ENCODE measurements around the gene VPS45. TPM values are rescaled to one million over a fixed set of nuclear protein-coding genes. Genes with fewer than 3 reads are reported as not detected.

The VPS45 gene
- polyA plus RNA-seq, 1 of the 3 experiments (the other 2 are of a cell fraction), result 31.5 TPM

GRCh38 chr1:150051089-150051373 lies 16.5 kb upstream of the VPS45 start:
- 66% methylated on average over 7 of the region's 7 CpGs for WGBS (ENCODE audit: low lambda C conversion rate)
- Histone ChIP-seq H3K4me2 (no peak overlapping the region), H4K20me1 (ENCODE audit: insufficient read depth) (no peaks in the 10 kb centered on the region), H3K36me3 (replicated peaks in 1 of 2; ENCODE audit: control insufficient read depth in 1 of 2, insufficient read depth in 2 of 2, low read length in 1 of 2) (no peaks in the 10 kb centered on the region), H3K79me2 (ENCODE audit: insufficient read depth) (no peaks in the 10 kb centered on the region; the same call in 1 of the 2 replicates), H3K4me3 (ENCODE audit: low read depth in 2 of 2, low read length in 1 of 2) (no peak overlapping the region), H3K27me3 (ENCODE audit: insufficient read depth) (no peaks in the 10 kb centered on the region), H3K4me1 (ENCODE audit: control insufficient read depth in 1 of 2, insufficient read depth in 2 of 2, low read depth in 1 of 2, low read length in 1 of 2) (no peaks in the 10 kb centered on the region), H3K27ac (ENCODE audit: low read depth in 2 of 2, low read length in 1 of 2) (no peak overlapping the region), H3F3A (replicated peaks; ENCODE audit: insufficient read depth) (peaks cover 22% of the 10 kb centered on the region), H3K9ac (no peak overlapping the region), H3K9me2 (no peaks in the 10 kb centered on the region), H2AFZ (ENCODE audit: low read depth) (no peak overlapping the region), H3K9me3 (no peaks in the 10 kb centered on the region)
- CTCF ChIA-PET, result interaction anchor here (0.7 to 2.7 kb wide), 20 partner anchors 11 to 133 kb away, joined by 3 to 31 read pairs (median 4); partner anchors contain the start of gene VPS45
- DNase-seq, result no peak
- no peak for TF ChIP-seq NRF1 (IDR thresholded peaks at IDR 0.05; ENCODE audit: low read depth, low read length)
- no peak for TF ChIP-seq TCF12 (IDR thresholded peaks at IDR 0.05)
- TF ChIP-seq MEF2A (IDR thresholded peaks at IDR 0.05; ENCODE audit: borderline replicate concordance, low read depth), result no peak
- no peak for TF ChIP-seq POLR2AphosphoS5 (IDR thresholded peaks at IDR 0.05; ENCODE audit: low read depth, low read length)
- no peak for TF ChIP-seq GATA2 (CRISPR knock-in tag; IDR thresholded peaks at IDR 0.05)
- no peak for TF ChIP-seq ZBTB33 (IDR thresholded peaks at IDR 0.05; ENCODE audit: borderline replicate concordance, low read depth)
- TF ChIP-seq ELF1 (IDR thresholded peaks at IDR 0.05), result no peak
- no peak for TF ChIP-seq MAX (IDR thresholded peaks at IDR 0.05; ENCODE audit: low read depth)
- no peak for TF ChIP-seq CHD2 (IDR thresholded peaks at IDR 0.05; ENCODE audit: low read length, partially characterized antibody)
- TF ChIP-seq YY1 (IDR thresholded peaks at IDR 0.05; ENCODE audit: low read depth), result no peak
- TF ChIP-seq CTCF (IDR thresholded peaks at IDR 0.05), result no peak
- TF ChIP-seq RFX5 (IDR thresholded peaks at IDR 0.05; ENCODE audit: low read length), result no peak
- TF ChIP-seq EZH2phosphoT487 (IDR thresholded peaks at IDR 0.05; ENCODE audit: borderline replicate concordance, low read depth), result no peak
- TF ChIP-seq RCOR1 (IDR thresholded peaks at IDR 0.05; ENCODE audit: low read length), result no peak
- no peak for TF ChIP-seq USF2 (IDR thresholded peaks at IDR 0.05; ENCODE audit: borderline replicate concordance, low read depth, low read length)
- TF ChIP-seq IRF3 (IDR thresholded peaks at IDR 0.05; ENCODE audit: low read depth, low read length), result no peak
- TF ChIP-seq PBX3 (IDR thresholded peaks at IDR 0.05), result no peak
- POLR2A ChIA-PET, result interaction anchor here (1.4 kb wide), 1 partner anchor 162 kb away, joined by 7 read pairs; a partner anchor contains a TSS
